IMR-90 (cell line): ENCODE results near the gene DAG1. TPM values are rescaled to one million over a fixed set of nuclear protein-coding genes. Genes with fewer than 3 reads are reported as not detected.

Source experiments
- ATAC-seq: fragments of 200-7000 bp; cut with Tn5 transposase; 2 replicates; pipeline ENCODE4 v1.9.1; 2020; ENCODE audit warnings: low read depth, mild to moderate bottlenecking, moderate library complexity
- BruUV-seq: library from RNA; stranded (reverse); fragments of 400-500 nt; replicated peaks from 2 replicates; lab custom pipeline; 2021; lab: Mats Ljungman, UMichigan
- CTCF ChIA-PET: fragments of 300-600 bp; formaldehyde crosslinking; extraction: SDS; loops from one replicate; lab custom pipeline; 2021; ENCODE audit warnings: antibody characterized with exemption; lab: Yijun Ruan, JAX
- POLR2A ChIA-PET: fragments of 300-600 bp; sonication (Branson Sonifier 250); formaldehyde crosslinking; loops from one replicate; lab custom pipeline; 2022; ENCODE audit warnings: antibody characterized with exemption; ENCODE audit not compliant: unreplicated experiment; lab: Charles Lee
- DNase-seq: peaks from one replicate; pipeline ENCODE4 v3.0.0; 2013
- H2AFZ ChIP-seq: replicated peaks from 2 replicates; pipeline ENCODE3; 2013; ENCODE audit warnings: low read length, mild to moderate bottlenecking; ENCODE audit not compliant: poor library complexity
- H2AK5ac ChIP-seq: 2 replicates; pipeline ENCODE4 v1.6.1; 2013; ENCODE audit warnings: low read depth, low read length, inconsistent platforms
- H2AK9ac ChIP-seq: replicated peaks from 2 replicates; pipeline ENCODE3; 2013; ENCODE audit warnings: mild to moderate bottlenecking, low read depth, low read length, moderate library complexity; ENCODE audit not compliant: poor library complexity
- H2BK120ac ChIP-seq: 2 replicates; pipeline ENCODE4 v1.6.1; 2013; ENCODE audit warnings: low read depth, low read length, inconsistent platforms
- H2BK15ac ChIP-seq: 3 replicates; pipeline ENCODE4 v1.6.1; 2013; ENCODE audit warnings: low read depth, low read length, inconsistent platforms
- H2BK20ac ChIP-seq: 2 replicates; pipeline ENCODE4 v1.6.1; 2013; ENCODE audit warnings: low read depth, mild to moderate bottlenecking, inconsistent platforms, low read length, moderate library complexity
- H2BK5ac ChIP-seq: 2 replicates; pipeline ENCODE4 v1.6.1; 2013; ENCODE audit warnings: mild to moderate bottlenecking, low read depth, low read length, inconsistent platforms; ENCODE audit not compliant: poor library complexity, severe bottlenecking
- H3K14ac ChIP-seq: replicated peaks from 2 replicates; pipeline ENCODE4 v1.6.1; 2013; ENCODE audit warnings: low read depth, low read length, inconsistent platforms
- H3K18ac ChIP-seq: 2 replicates; pipeline ENCODE4 v1.6.1; 2013; ENCODE audit warnings: low read depth, low read length, control low read depth
- H3K23ac ChIP-seq: 2 replicates; pipeline ENCODE4 v1.6.1; 2013; ENCODE audit warnings: low read depth, low read length, inconsistent platforms
- H3K27ac ChIP-seq: 2 replicates; pipeline ENCODE4 v1.5.1; 2013; ENCODE audit warnings: mild to moderate bottlenecking, control low read depth, low read length; ENCODE audit not compliant: insufficient read depth
- H3K27me3 ChIP-seq: 2 replicates; pipeline ENCODE4 v1.6.1; 2013; ENCODE audit warnings: low read length; ENCODE audit not compliant: control insufficient read depth, insufficient read depth
- H3K36me3 ChIP-seq: 2 replicates; pipeline ENCODE4 v1.6.1; 2013; ENCODE audit warnings: low read length, mixed read lengths; ENCODE audit not compliant: control insufficient read depth, insufficient read depth
- H3K4ac ChIP-seq: 2 replicates; pipeline ENCODE4 v1.6.1; 2013; ENCODE audit warnings: low read depth, low read length, inconsistent platforms
- H3K4me1 ChIP-seq: 2 replicates; pipeline ENCODE4 v1.6.1; 2013; ENCODE audit warnings: low read length, mixed read lengths; ENCODE audit not compliant: control insufficient read depth, insufficient read depth
- H3K4me2 ChIP-seq: 2 replicates; pipeline ENCODE4 v1.6.1; 2013; ENCODE audit warnings: low read depth, mild to moderate bottlenecking, control low read depth, low read length, moderate library complexity
- H3K4me3 ChIP-seq: 2 replicates; pipeline ENCODE4 v1.5.1; 2013; ENCODE audit warnings: low read depth, mild to moderate bottlenecking, control low read depth, low read length, moderate library complexity; ENCODE audit not compliant: insufficient read depth
- H3K56ac ChIP-seq: 2 replicates; pipeline ENCODE4 v1.6.1; 2013; ENCODE audit warnings: low read length, inconsistent platforms; ENCODE audit not compliant: insufficient read depth; ENCODE audit errors: extremely low read depth
- H3K79me1 ChIP-seq, 2 experiments: 2 replicates each; pipeline ENCODE4 v1.6.1; 2013; ENCODE audit warnings: low read length in 2 of 2, inconsistent platforms in 1 of 2, low read depth in 1 of 2
- H3K9ac ChIP-seq: 2 replicates; pipeline ENCODE4 v1.6.1; 2013; ENCODE audit warnings: low read depth, low read length, control low read depth
- H3K9me1 ChIP-seq: 2 replicates; pipeline ENCODE4 v1.6.1; 2013; ENCODE audit warnings: low read length, inconsistent platforms; ENCODE audit not compliant: insufficient read depth
- H3K9me3 ChIP-seq: 2 replicates; pipeline ENCODE4 v1.6.1; 2013; ENCODE audit warnings: low read length; ENCODE audit not compliant: control insufficient read depth, insufficient read depth
- H4K20me1 ChIP-seq: 2 replicates; pipeline ENCODE4 v1.6.1; 2013; ENCODE audit warnings: low read length, inconsistent platforms; ENCODE audit not compliant: insufficient read depth
- H4K5ac ChIP-seq: 2 replicates; pipeline ENCODE4 v1.6.1; 2013; ENCODE audit warnings: mild to moderate bottlenecking, low read depth, low read length, control low read depth
- H4K8ac ChIP-seq, 2 experiments: 2 replicates each; pipeline ENCODE4 v1.6.1; 2013; ENCODE audit warnings: low read depth in 2 of 2, low read length in 2 of 2, control low read depth in 1 of 2, inconsistent platforms in 1 of 2
- H4K91ac ChIP-seq: 2 replicates; pipeline ENCODE4 v1.6.1; 2013; ENCODE audit warnings: low read depth, low read length, inconsistent platforms; ENCODE audit not compliant: insufficient read depth
- BHLHE40 ChIP-seq: fragments of 150-350 bp; IDR thresholded peaks from 2 replicates; pipeline ENCODE4 v1.6.1; 2016; ENCODE audit warnings: mild to moderate bottlenecking, low read depth, low read length
- CEBPB ChIP-seq: IDR thresholded peaks from 2 replicates; pipeline ENCODE4 v1.6.1; 2012; ENCODE audit warnings: low read depth, low read length, improper control_type of control experiment
- RAD21 ChIP-seq: IDR thresholded peaks from 2 replicates; pipeline ENCODE4 v1.6.1; 2012; ENCODE audit warnings: low read length, improper control_type of control experiment
- WGBS, 2 experiments: methylation state at CpG; one replicate each; pipeline versions ENCODE4 v1.1.5 to v1.1.7; 2013; ENCODE audit warnings: missing lambda C conversion rate in 2 of 2; ENCODE audit not compliant: insufficient read length in 1 of 2; ENCODE audit errors: extremely low coverage in 2 of 2; 5-methylcytosine and 5-hydroxymethylcytosine counted together
- dilution Hi-C: fragments of 300-500 bp; cut with HindIII; formaldehyde crosslinking; loops from one replicate; pipeline ENCODE4 v1.14.3; 2018; ENCODE audit warnings: low sequenced_read_pairs; ENCODE audit not compliant: unreplicated experiment
- in situ Hi-C: fragments of 300-500 bp; cut with MboI; formaldehyde crosslinking; loops from 3 replicates; pipeline ENCODE4 v1.14.3; 2019; ENCODE audit warnings: low sequenced_read_pairs, inconsistent platforms, mixed read lengths
- intact Hi-C: fragments of 100-400 bp; cut with micrococcal nuclease; formaldehyde crosslinking; loops from 2 replicates; pipeline ENCODE4 v1.10.0; 2022
- polyA plus RNA-seq, 3 experiments: library from polyadenylated mRNA; depleted of rRNA; stranded (reverse); fragments of >200 nt; gene quantifications; 2 replicates each; pipeline ENCODE4 v1.2.3, GENCODE V29; 2012; ENCODE audit warnings: low replicate concordance in 1 of 3
- total RNA-seq: library from RNA; depleted of rRNA; stranded (reverse); fragments of >200 nt; gene quantifications from 2 replicates; pipeline ENCODE4 v1.2.3, GENCODE V29; 2012

The DAG1 gene
- total and polyA plus RNA-seq, 2 of the 4 experiments (the other 2 are of a cell fraction) = 31.0 to 40.2 TPM

DNA sequence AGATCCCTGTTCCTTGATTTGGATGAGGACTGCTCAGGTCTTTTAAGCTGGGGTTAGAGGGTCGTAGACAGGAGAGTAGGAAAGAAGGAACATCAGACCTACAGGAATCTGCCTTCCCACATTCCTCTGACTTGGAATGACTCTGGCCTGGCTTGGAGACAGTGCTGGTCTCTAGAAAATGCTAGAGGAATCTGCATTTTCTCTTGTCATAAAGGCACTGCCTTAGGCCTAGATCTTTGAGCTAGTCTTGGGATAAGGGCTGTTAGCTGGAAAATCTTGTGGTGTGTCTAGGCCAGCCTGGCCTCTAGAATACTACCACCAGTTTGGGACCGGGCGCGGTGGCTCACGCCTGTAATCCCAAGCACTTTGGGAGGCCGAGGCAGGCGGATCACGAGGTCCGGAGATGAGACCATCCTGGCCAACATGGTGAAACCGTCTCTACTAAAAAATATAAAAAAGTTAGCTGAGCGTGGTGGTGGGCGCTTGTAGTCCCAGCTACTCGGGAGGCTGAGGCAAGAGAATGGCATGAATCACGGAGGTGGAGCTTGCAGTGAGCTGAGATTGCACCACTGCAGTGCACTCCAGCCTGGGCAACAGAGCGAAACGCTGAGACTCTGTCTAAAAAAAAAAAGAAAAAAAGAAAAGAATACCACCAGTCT lies 66.9 kb downstream of the DAG1 start:
- Histone ChIP-seq H3K14ac (no peak overlapping the region), H2BK15ac (no peak overlapping the region), H4K91ac (no peak overlapping the region), H2AK9ac (peak overlapping the region; percentile 15), H2AFZ (no peak overlapping the region), H2BK120ac (no peak overlapping the region), H3K27me3 (no peaks in the 10 kb centered on the region), H3K79me1 (no peaks in the 10 kb centered on the region; a peak in 2 of 4 replicates), H4K20me1 (no peaks in the 10 kb centered on the region; the same call in 1 of the 2 replicates), H3K4me1 (peaks cover 12% of the 10 kb centered on the region), H2AK5ac (no peak overlapping the region), H3K27ac (no peak overlapping the region), H3K9ac (no peak overlapping the region), H3K36me3 (peaks cover 7% of the 10 kb centered on the region), H4K8ac (no peak overlapping the region), H2BK20ac (no peak overlapping the region), H3K4me2 (no peak overlapping the region), H3K18ac (no peak overlapping the region), H4K5ac (no peak overlapping the region), H3K56ac (no peak overlapping the region), H3K9me3 (no peaks in the 10 kb centered on the region), H3K9me1 (peaks cover 9% of the 10 kb centered on the region; the same call in 1 of the 2 replicates), H3K23ac (no peak overlapping the region), H2BK5ac (no peak overlapping the region), H3K4ac (no peak overlapping the region), H3K4me3 (no peak overlapping the region)
- intact Hi-C loops (no loop called here), in situ Hi-C loops (loop anchor here (5.0 kb wide), 1 partner anchor 140 kb away; no protein-coding TSS in a partner anchor), dilution Hi-C loops (no loop called here)
- 95% methylated on average over 4 of the region's 16 CpGs; no CpG with 5 or more reads in 1 of the 2 experiments for WGBS, 2 experiments
- DNase-seq (no peak), ATAC-seq (no peak)
- TF ChIP-seq RAD21 (no peak), CEBPB (0 out of 2 replicates have a peak, but pooled peaks have one; percentile 14), BHLHE40 (no peak)
- POLR2A ChIA-PET = interaction anchor here (0.7 kb wide), 1 partner anchor 24 kb away, joined by 3 read pairs; no protein-coding TSS in a partner anchor
- BruUV-seq = no TSS peak
- CTCF ChIA-PET = interaction anchor here (0.6 to 1.3 kb wide), 3 partner anchors 8 to 342 kb away, joined by 3 read pairs; no protein-coding TSS in a partner anchor
